Stimulated activated CD8-positive, alpha-beta memory T cell treated with anti-CD3 and anti-CD28 coated beads, Interleukin-4, amount 100 ng/mL, for 1 hour (primary cell): ENCODE measurements around the gene NFKBIE.

Source experiments
- DNase-seq, 2 donors: peaks; one replicate each; pipeline ENCODE4 v3.0.0-alpha.2; 2020; ENCODE audit warnings: low read depth in 2 of 2, low spot score in 1 of 2

Gene NFKBIE

GRCh38 chr6:44272999-44273566, 7.7 kb upstream of the NFKBIE start:
- no peak for DNase-seq

- DNase-seq: no peak
Observed at GRCh38 chr6:44272529-44272928, 7.2 kb upstream of the NFKBIE start.

DNA sequence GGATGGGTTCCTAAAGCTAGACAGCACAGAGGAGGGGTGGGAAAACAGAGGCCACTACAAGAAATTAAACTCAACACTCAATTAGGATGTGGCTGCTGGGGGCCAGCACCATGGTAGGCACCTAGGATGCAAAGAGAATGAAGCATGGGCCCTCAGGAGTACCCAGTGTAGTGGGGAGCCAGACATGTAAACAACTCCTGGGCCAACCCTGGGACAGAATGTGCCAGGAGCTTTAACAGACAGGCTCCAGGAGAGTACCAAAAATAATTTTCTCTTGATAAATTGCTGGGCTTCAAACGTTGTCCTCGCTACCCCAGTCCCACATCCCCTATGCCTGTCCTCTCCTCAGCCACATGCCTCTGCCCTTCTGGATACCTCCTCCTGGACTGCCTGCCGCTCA, 6.6 kb upstream of the NFKBIE start:
- no peak for DNase-seq

GRCh38 chr6:44271406-44271723, 6.0 kb upstream of the NFKBIE start:
- no peak for DNase-seq

GRCh38 chr6:44270526-44271405, 5.4 kb upstream of the NFKBIE start:
- DNase-seq: no peak

DNA sequence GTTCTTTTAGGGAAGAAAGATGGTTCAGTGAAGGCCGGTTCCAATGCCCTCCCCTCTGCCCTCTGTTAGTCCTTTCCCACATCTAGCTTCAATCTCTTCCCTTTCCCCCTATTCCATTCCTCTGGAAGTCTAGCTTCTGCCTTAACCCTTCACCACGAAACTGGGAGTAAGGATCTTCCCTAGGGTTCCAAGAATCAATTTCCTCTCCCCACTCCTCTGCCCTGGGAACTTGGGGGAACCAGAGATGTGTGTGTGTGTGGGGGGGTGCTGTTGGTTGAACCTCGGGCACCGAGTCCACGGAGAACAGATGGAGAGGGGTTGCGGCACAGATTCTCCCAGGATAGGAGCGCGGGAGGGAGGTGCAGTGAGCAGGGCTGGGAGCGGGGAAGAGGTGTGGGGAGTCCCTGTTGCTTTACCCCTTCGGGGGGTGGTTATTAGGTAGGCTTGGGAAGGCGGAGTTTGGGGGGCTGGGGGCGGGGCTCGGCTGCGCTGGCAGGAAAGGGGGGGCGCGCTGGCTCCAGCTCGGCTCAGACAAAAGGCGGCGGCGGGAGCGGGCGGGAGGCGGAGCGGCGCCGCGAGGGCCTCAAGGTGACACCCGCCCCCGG, 4.7 kb upstream of the NFKBIE start, which contains the start of gene TMEM151B:
Gene TMEM151B (plus strand): TSS at position 530 of the 605 bp plus-strand sequence. CDS start 293 bp downstream, outside the sequence.
- DNase-seq: no peak

- no peak for DNase-seq
Observed at GRCh38 chr6:44269178-44269920, 4.0 kb upstream of the NFKBIE start.

DNA sequence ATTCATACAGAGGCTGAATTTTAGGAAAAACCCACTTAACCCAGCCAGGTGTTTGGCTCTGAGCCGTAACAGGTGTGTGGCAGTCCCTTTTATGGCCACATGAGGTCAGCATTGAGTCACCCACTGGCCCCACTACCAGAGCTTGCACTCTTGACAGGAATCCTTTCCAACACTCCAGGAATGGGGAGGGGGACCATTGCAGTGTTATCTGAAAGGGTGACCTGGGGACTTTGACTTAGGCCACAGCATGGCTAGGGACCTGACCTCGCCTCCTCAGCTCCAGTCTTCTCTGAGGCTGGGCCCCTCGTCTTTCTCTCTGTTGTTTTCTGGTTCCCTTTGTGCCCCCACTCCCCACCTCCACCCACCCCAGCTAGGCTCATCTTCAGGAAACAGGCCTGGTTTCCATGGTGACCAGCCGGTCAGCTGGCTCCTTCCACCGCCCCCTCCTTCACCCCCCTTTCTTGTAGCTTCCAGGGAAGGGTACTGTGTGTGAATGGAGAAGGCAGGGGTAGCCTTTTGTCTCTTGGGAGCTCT, 2.8 kb upstream of the NFKBIE start:
- no peak for DNase-seq

- DNase-seq: no peak
Observed at GRCh38 chr6:44267252-44267651, 1.9 kb upstream of the NFKBIE start.

DNA sequence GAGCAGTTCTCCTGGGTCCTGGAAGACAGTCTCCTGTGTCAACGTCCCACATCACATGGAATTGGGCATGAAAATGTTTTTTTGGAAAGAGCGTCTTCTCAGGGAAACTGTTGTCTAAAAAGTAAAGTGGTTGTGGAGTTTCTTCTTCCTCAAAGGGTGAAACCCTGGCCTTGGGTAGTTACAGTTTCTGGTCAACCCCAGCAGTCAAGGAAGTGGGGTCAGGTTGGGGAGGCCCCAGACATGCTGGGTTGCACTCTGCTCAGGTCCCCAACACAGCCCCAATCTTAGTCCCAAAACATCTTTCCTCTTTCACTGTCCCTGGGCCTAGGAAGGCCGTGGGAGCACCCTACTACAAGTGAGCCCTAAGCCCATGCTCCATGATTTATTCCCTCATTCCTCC, 996 bp upstream of the NFKBIE start:
- DNase-seq: no peak

- DNase-seq: no peak
Observed at GRCh38 chr6:44265722-44266233, 427 bp upstream of the NFKBIE start.

GRCh38 chr6:44264154-44265006, 971 bp downstream of the NFKBIE start:
- DNase-seq: no peak

GRCh38 chr6:44263354-44264100, 1.8 kb downstream of the NFKBIE start:
- no peak for DNase-seq

GRCh38 chr6:44262467-44263353, 2.6 kb downstream of the NFKBIE start:
- DNase-seq: no peak

DNA sequence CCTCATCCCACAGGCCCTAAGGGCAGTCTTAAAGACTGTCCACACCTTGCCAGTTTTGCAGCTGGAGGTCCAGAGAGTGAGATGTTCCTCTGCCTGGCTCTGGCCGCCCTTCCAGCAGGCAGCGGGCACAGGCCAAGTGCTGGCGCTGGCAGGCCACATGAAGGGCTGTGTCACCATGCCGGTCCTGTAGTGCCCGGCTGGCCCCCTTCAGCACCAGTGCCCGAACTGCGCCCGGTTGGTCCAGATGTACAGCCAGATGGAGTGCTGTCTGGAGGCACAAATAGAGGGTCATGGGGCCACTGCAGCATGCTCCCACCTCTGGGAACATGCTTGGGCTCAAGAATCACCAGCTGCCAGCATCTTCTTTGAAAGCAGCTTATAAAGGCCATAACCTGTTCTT, 3.8 kb downstream of the NFKBIE start:
- no peak for DNase-seq

GRCh38 chr6:44260451-44261297, 4.7 kb downstream of the NFKBIE start:
- DNase-seq: no peak

GRCh38 chr6:44260011-44260410, 5.3 kb downstream of the NFKBIE start:
- no peak for DNase-seq

GRCh38 chr6:44258921-44259320, 6.4 kb downstream of the NFKBIE start:
- DNase-seq: no peak
